OCI-LY3 (cell line): ENCODE data around the gene PITRM1.

Experiments
- H2AFZ ChIP-seq: fragments of 200-600, 300-600 bp; shearing (Covaris generic); 2 replicates; pipeline ENCODE4 v1.6.0; 2014; ENCODE audit warnings: antibody characterized with exemption, low read depth, low read length
- H3K27ac ChIP-seq: fragments of 200-600, 300-600 bp; sonication (generic); 2 replicates; pipeline ENCODE4 v1.5.1; 2014; ENCODE audit warnings: mild to moderate bottlenecking, low read length, moderate library complexity, mixed read lengths
- H3K27me3 ChIP-seq: fragments of 200-600, 300-600 bp; sonication (generic); 2 replicates; pipeline ENCODE4 v1.6.1; 2014; ENCODE audit warnings: low read depth, low read length, mixed read lengths
- H3K36me3 ChIP-seq: fragments of 200-600, 300-600 bp; sonication (generic); replicated peaks from 2 replicates; pipeline ENCODE3; 2014; ENCODE audit warnings: low read depth, low read length, mixed read lengths
- H3K4me1 ChIP-seq: fragments of 300-600, 200-600 bp; sonication (generic); 2 replicates; pipeline ENCODE4 v1.6.1; 2014; ENCODE audit warnings: low read length, mixed read lengths
- H3K4me2 ChIP-seq: fragments of 200-600, 300-600 bp; sonication (generic); 2 replicates; pipeline ENCODE4 v1.6.1; 2014; ENCODE audit warnings: low read length, mixed read lengths
- H3K4me3 ChIP-seq: fragments of 300-600, 200-600 bp; sonication (generic); 2 replicates; pipeline ENCODE4 v1.5.1; 2014; ENCODE audit warnings: antibody characterized with exemption, mild to moderate bottlenecking, low read length, moderate library complexity
- H3K79me2 ChIP-seq: fragments of 300-600, 200-600 bp; shearing (Covaris generic); 2 replicates; pipeline ENCODE4 v1.6.1; 2014; ENCODE audit warnings: mild to moderate bottlenecking, low read length, mixed read lengths
- H3K9ac ChIP-seq: fragments of 300-600, 200-600 bp; shearing (Covaris generic); 2 replicates; pipeline ENCODE4 v1.6.0; 2014; ENCODE audit warnings: mild to moderate bottlenecking, low read length, moderate library complexity
- H3K9me3 ChIP-seq: fragments of 200-600, 300-600 bp; shearing (Covaris generic); 2 replicates; pipeline ENCODE4 v1.6.1; 2014; ENCODE audit warnings: low read length, mixed read lengths; ENCODE audit not compliant: insufficient read depth
- H4K20me1 ChIP-seq: fragments of 200-600, 300-600 bp; sonication (generic); 2 replicates; pipeline ENCODE4 v1.6.1; 2016; ENCODE audit warnings: low read length, mixed read lengths; ENCODE audit not compliant: insufficient read depth
- EZH2phosphoT487 ChIP-seq: fragments of 200-600 bp; shearing (Covaris generic); IDR thresholded peaks from 2 replicates; pipeline ENCODE4 v1.6.1; 2018; ENCODE audit warnings: antibody characterized with exemption, mixed run types, low read depth
- TF ChIP-seq, protein P1 (sequence below): fragments of 200-600, 300-600 bp; sonication (generic); IDR thresholded peaks from 2 replicates; pipeline ENCODE4 v1.5.1; 2014; ENCODE audit warnings: antibody characterized with exemption, low read length, low read depth

The PITRM1 gene

DNA sequence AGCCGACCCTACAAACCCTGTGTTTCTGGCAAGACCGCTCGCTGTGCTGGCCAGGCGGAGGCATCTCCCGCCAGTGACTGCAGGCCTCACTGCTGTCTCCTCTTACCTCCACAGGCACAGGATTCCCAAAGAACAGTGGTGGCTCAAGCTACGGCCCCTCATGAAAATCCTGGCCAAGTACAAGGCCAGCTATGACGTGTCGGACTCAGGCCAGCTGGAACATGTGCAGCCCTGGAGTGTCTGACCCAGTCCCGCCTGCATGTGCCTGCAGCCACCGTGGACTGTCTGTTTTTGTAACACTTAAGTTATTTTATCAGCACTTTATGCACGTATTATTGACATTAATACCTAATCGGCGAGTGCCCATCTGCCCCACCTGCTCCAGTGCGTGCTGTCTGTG, 36.2 kb downstream of the PITRM1 start:
- no peak overlapping the region for H3K27ac ChIP-seq

DNA sequence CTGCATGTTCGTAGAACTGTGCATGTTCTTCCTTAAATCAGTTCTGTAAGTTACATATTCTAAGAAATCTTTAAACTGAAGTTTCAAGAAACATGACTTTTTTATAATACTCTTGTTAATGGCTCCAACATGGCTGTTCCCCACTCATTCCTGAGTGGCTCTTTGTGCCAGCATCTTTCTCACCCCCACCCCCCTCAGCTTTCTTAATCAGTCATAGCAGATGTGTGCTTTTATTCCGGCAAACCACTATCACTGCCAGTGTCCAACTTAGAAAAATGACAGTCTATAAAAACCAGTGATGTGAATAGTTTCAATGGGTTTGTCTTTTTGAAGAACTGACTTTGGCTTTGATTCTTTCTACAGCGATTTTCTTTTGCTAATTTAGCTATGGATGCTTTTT, 37.6 kb downstream of the PITRM1 start:
- H3K4me2 ChIP-seq = no peak overlapping the region
- H3K79me2 ChIP-seq = no peaks in the 10 kb centered on the region
- H4K20me1 ChIP-seq = no peaks in the 10 kb centered on the region
- no peaks in the 10 kb centered on the region for H3K4me1 ChIP-seq
- TF ChIP-seq, protein P1, sequence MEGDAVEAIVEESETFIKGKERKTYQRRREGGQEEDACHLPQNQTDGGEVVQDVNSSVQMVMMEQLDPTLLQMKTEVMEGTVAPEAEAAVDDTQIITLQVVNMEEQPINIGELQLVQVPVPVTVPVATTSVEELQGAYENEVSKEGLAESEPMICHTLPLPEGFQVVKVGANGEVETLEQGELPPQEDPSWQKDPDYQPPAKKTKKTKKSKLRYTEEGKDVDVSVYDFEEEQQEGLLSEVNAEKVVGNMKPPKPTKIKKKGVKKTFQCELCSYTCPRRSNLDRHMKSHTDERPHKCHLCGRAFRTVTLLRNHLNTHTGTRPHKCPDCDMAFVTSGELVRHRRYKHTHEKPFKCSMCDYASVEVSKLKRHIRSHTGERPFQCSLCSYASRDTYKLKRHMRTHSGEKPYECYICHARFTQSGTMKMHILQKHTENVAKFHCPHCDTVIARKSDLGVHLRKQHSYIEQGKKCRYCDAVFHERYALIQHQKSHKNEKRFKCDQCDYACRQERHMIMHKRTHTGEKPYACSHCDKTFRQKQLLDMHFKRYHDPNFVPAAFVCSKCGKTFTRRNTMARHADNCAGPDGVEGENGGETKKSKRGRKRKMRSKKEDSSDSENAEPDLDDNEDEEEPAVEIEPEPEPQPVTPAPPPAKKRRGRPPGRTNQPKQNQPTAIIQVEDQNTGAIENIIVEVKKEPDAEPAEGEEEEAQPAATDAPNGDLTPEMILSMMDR = no peak
- no peak for TF ChIP-seq EZH2phosphoT487
- H3K27me3 ChIP-seq = no peaks in the 10 kb centered on the region
- H3K9me3 ChIP-seq = no peaks in the 10 kb centered on the region
- H3K4me3 ChIP-seq = no peak overlapping the region
- no peak overlapping the region for H3K9ac ChIP-seq
- H2AFZ ChIP-seq = no peak overlapping the region
- no peak overlapping the region for H3K27ac ChIP-seq
- peaks cover 39% of the 10 kb centered on the region for H3K36me3 ChIP-seq

More for the DNA sequence above, 36.2 kb downstream of the PITRM1 start:
- no peaks in the 10 kb centered on the region for H3K27me3 ChIP-seq
- peaks cover 43% of the 10 kb centered on the region for H3K36me3 ChIP-seq
- H3K4me3 ChIP-seq = no peak overlapping the region
- no peaks in the 10 kb centered on the region for H3K79me2 ChIP-seq
- H4K20me1 ChIP-seq = no peaks in the 10 kb centered on the region
- TF ChIP-seq, protein P1 = no peak
- no peak for TF ChIP-seq EZH2phosphoT487
- H2AFZ ChIP-seq = no peak overlapping the region
- H3K9me3 ChIP-seq = no peaks in the 10 kb centered on the region
- H3K4me1 ChIP-seq = no peaks in the 10 kb centered on the region
- H3K4me2 ChIP-seq = no peak overlapping the region
- H3K9ac ChIP-seq = no peak overlapping the region

DNA sequence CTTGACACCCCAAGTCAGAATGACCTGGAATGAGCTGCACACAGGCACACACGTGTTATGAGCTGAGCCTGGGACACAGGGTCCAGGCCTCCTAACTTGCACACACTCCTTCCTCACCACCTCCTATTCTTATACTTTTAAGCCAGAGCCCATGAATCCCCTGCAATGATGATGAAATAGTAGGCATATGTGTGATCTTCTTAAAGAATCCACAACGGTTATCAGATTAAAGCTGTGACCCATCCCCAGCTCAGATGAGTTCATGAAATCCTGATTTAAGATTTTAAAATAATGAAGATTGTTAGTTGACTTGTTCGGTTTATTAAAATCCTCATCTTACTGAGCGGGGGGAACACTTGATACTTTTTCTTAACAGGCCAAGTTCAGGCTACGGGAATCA, 38.6 kb downstream of the PITRM1 start:
- no peaks in the 10 kb centered on the region for H3K79me2 ChIP-seq
- no peaks in the 10 kb centered on the region for H3K27me3 ChIP-seq
- no peak overlapping the region for H3K4me2 ChIP-seq
- H3K4me1 ChIP-seq = no peaks in the 10 kb centered on the region
- H3K9ac ChIP-seq = no peak overlapping the region
- TF ChIP-seq EZH2phosphoT487 = no peak
- no peaks in the 10 kb centered on the region for H4K20me1 ChIP-seq
- no peak overlapping the region for H2AFZ ChIP-seq
- no peak overlapping the region for H3K27ac ChIP-seq
- H3K9me3 ChIP-seq = no peaks in the 10 kb centered on the region
- H3K4me3 ChIP-seq = no peak overlapping the region
- peaks cover 40% of the 10 kb centered on the region for H3K36me3 ChIP-seq

DNA sequence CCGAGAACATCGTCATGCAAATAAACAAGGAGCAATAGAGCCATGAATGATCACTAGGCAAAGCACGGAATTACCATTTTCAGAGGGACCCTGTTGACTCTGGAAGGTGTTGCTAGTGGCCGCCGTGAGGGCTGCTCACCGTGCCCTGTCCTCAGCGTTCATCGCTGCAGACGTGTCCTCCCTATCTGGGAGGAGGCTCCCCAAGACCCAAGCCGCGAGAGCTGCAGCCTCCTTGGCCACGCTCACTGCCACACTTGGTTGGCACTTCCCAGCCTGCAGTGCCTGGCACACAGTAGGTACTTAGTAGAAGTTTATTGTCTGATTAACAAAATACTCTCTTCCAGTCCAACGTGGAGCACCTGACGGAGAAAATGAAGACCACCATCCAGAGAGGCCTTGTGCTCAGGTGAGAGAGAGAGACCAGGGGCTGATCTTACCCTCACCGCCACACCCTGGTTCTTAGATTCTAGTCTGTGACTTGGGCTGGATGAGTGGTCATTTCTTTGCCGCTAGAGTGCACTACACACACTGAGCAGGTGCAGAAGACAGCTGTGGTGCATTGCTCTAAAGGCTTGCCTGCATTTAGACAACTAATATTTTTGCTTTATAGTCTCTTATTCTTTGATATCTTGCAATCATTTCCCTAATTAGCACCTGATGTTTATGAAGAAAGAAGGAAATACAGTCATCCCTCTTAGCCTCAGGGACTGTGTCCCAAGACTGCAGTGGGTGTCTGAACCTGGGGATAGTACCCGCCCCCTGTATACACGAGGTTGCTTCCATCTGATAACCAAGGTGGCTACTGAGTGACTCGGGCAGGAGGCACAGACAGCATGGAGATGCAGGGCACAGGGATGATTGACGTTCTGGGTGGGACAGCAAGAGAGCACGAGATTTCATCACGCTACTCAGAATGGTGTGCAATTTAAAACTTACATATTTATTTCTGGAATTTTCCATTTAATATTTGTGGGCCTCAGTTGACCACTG, 40.3 kb downstream of the PITRM1 start:
- Histone ChIP-seq H3K4me1 (no peaks in the 10 kb centered on the region), H3K9me3 (no peaks in the 10 kb centered on the region), H3K9ac (no peak overlapping the region), H4K20me1 (no peaks in the 10 kb centered on the region), H3K4me2 (no peak overlapping the region), H3K79me2 (no peaks in the 10 kb centered on the region), H3K4me3 (no peak overlapping the region), H2AFZ (no peak overlapping the region), H3K27ac (no peak overlapping the region), H3K27me3 (no peaks in the 10 kb centered on the region), H3K36me3 (peaks cover 34% of the 10 kb centered on the region)
- TF ChIP-seq EZH2phosphoT487 = no peak
- TF ChIP-seq, protein P1 = no peak
